ENCODE measurements around the gene OBSCN. TPM values are rescaled to one million over a fixed set of nuclear protein-coding genes. Genes with fewer than 3 reads are reported as not detected.

The OBSCN gene
- polyA plus RNA-seq, 3 donors = 31.3 to 43.8 (median 35.6) TPM

- DNase-seq (ENCODE audit: extremely low read depth in 1 of 11, low read depth in 9 of 11, low spot score in 4 of 11) = no peak
Measured at GRCh38 chr1:228289996-228290881, 82.4 kb downstream of the OBSCN start.

GRCh38 chr1:228291906-228292608, 84.2 kb downstream of the OBSCN start:
- no peak for DNase-seq (ENCODE audit: extremely low read depth in 1 of 11, low read depth in 9 of 11, low spot score in 4 of 11)

GRCh38 chr1:228292609-228292911, 84.7 kb downstream of the OBSCN start:
- DNase-seq (ENCODE audit: extremely low read depth in 1 of 11, low read depth in 9 of 11, low spot score in 4 of 11) = no peak

- DNase-seq (ENCODE audit: extremely low read depth in 1 of 11, low read depth in 9 of 11, low spot score in 4 of 11) = no peak
Measured at GRCh38 chr1:228293393-228293792, 85.5 kb downstream of the OBSCN start.

GRCh38 chr1:228293816-228294500, 86.1 kb downstream of the OBSCN start:
- no peak for DNase-seq (ENCODE audit: extremely low read depth in 1 of 11, low read depth in 9 of 11, low spot score in 4 of 11)

GRCh38 chr1:228294717-228295116, 86.9 kb downstream of the OBSCN start:
- DNase-seq (ENCODE audit: extremely low read depth in 1 of 11, low read depth in 9 of 11, low spot score in 4 of 11) = no peak

- no peak for DNase-seq (ENCODE audit: extremely low read depth in 1 of 11, low read depth in 9 of 11, low spot score in 4 of 11)
Measured at GRCh38 chr1:228295201-228295600, 87.4 kb downstream of the OBSCN start.

GRCh38 chr1:228295981-228296380, 88.1 kb downstream of the OBSCN start:
- DNase-seq (ENCODE audit: extremely low read depth in 1 of 11, low read depth in 9 of 11, low spot score in 4 of 11) = no peak

GRCh38 chr1:228297242-228297641, 89.4 kb downstream of the OBSCN start:
- DNase-seq (ENCODE audit: extremely low read depth in 1 of 11, low read depth in 9 of 11, low spot score in 4 of 11) = no peak

- DNase-seq (ENCODE audit: extremely low read depth in 1 of 11, low read depth in 9 of 11, low spot score in 4 of 11) = no peak
Measured at GRCh38 chr1:228297822-228298221, 90.0 kb downstream of the OBSCN start.

- DNase-seq (ENCODE audit: extremely low read depth in 1 of 11, low read depth in 9 of 11, low spot score in 4 of 11) = no peak
Measured at GRCh38 chr1:228298471-228298870, 90.6 kb downstream of the OBSCN start.

- no peak for DNase-seq (ENCODE audit: extremely low read depth in 1 of 11, low read depth in 9 of 11, low spot score in 4 of 11)
Measured at GRCh38 chr1:228299211-228299610, 91.4 kb downstream of the OBSCN start.

GRCh38 chr1:228299901-228300300, 92.1 kb downstream of the OBSCN start:
- no peak for DNase-seq (ENCODE audit: extremely low read depth in 1 of 11, low read depth in 9 of 11, low spot score in 4 of 11)

GRCh38 chr1:228302086-228302485, 94.2 kb downstream of the OBSCN start:
- DNase-seq (ENCODE audit: extremely low read depth in 1 of 11, low read depth in 9 of 11, low spot score in 4 of 11) = no peak

- DNase-seq (ENCODE audit: extremely low read depth in 1 of 11, low read depth in 9 of 11, low spot score in 4 of 11) = no peak
Measured at GRCh38 chr1:228303596-228303995, 95.8 kb downstream of the OBSCN start.

- no peak for DNase-seq (ENCODE audit: extremely low read depth in 1 of 11, low read depth in 9 of 11, low spot score in 4 of 11)
Measured at GRCh38 chr1:228304225-228304624, 96.4 kb downstream of the OBSCN start.

- DNase-seq (ENCODE audit: extremely low read depth in 1 of 11, low read depth in 9 of 11, low spot score in 4 of 11) = no peak
Measured at GRCh38 chr1:228304766-228305395, 97.0 kb downstream of the OBSCN start.

GRCh38 chr1:228305721-228306152, 97.9 kb downstream of the OBSCN start:
- DNase-seq (ENCODE audit: extremely low read depth in 1 of 11, low read depth in 9 of 11, low spot score in 4 of 11) = no peak
